Measurements from ENCODE around the gene MEF2C. TPM values are rescaled to one million over a fixed set of nuclear protein-coding genes. Genes with fewer than 3 reads are reported as not detected.

The MEF2C gene
- total RNA-seq, 1 experiment from 2014 or later: 1.7 TPM

DNA sequence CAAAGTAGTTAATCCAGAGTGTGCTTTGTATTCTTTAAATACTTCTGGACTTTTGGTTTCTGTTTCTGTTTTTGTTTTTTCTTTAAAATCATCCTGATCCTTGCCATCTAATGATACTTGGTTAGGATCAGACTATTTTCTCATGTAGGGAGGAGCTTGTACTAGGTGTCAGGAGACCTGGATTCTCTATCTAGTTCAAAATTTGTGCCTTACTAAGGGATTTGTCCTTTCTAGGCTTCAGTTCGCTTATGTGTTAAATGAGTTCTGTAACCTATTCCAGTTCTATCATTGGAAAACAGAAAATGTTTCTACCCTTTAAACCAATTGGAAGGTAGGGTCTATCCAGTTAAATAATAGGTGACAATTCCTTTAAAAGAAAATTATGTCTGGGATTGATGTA lies 3.3 kb upstream of the MEF2C start:
- ChIA-PET CTCF (no interaction called here), POLR2A (no interaction called here)
- TF ChIP-seq NR3C1 (CRISPR knock-in tag; conservative IDR thresholded peaks at IDR 0.05; ENCODE audit: low read depth) (no peak), CBFB (CRISPR knock-in tag; IDR thresholded peaks at IDR 0.05; ENCODE audit: low read depth) (no peak), FOXJ3 (CRISPR knock-in tag; IDR thresholded peaks at IDR 0.05; ENCODE audit: borderline replicate concordance) (no peak), NR2C2 (CRISPR knock-in tag; IDR thresholded peaks at IDR 0.05) (no peak)
- TF ChIP-seq, protein P1, sequence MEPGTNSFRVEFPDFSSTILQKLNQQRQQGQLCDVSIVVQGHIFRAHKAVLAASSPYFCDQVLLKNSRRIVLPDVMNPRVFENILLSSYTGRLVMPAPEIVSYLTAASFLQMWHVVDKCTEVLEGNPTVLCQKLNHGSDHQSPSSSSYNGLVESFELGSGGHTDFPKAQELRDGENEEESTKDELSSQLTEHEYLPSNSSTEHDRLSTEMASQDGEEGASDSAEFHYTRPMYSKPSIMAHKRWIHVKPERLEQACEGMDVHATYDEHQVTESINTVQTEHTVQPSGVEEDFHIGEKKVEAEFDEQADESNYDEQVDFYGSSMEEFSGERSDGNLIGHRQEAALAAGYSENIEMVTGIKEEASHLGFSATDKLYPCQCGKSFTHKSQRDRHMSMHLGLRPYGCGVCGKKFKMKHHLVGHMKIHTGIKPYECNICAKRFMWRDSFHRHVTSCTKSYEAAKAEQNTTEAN (CRISPR knock-in tag; IDR thresholded peaks at IDR 0.05): no peak
- TF ChIP-seq, protein P2, sequence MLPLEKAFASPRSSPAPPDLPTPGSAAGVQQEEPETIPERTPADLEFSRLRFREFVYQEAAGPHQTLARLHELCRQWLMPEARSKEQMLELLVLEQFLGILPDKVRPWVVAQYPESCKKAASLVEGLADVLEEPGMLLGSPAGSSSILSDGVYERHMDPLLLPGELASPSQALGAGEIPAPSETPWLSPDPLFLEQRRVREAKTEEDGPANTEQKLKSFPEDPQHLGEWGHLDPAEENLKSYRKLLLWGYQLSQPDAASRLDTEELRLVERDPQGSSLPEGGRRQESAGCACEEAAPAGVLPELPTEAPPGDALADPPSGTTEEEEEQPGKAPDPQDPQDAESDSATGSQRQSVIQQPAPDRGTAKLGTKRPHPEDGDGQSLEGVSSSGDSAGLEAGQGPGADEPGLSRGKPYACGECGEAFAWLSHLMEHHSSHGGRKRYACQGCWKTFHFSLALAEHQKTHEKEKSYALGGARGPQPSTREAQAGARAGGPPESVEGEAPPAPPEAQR (CRISPR knock-in tag; IDR thresholded peaks at IDR 0.05): no peak
- TF ChIP-seq, protein P3, sequence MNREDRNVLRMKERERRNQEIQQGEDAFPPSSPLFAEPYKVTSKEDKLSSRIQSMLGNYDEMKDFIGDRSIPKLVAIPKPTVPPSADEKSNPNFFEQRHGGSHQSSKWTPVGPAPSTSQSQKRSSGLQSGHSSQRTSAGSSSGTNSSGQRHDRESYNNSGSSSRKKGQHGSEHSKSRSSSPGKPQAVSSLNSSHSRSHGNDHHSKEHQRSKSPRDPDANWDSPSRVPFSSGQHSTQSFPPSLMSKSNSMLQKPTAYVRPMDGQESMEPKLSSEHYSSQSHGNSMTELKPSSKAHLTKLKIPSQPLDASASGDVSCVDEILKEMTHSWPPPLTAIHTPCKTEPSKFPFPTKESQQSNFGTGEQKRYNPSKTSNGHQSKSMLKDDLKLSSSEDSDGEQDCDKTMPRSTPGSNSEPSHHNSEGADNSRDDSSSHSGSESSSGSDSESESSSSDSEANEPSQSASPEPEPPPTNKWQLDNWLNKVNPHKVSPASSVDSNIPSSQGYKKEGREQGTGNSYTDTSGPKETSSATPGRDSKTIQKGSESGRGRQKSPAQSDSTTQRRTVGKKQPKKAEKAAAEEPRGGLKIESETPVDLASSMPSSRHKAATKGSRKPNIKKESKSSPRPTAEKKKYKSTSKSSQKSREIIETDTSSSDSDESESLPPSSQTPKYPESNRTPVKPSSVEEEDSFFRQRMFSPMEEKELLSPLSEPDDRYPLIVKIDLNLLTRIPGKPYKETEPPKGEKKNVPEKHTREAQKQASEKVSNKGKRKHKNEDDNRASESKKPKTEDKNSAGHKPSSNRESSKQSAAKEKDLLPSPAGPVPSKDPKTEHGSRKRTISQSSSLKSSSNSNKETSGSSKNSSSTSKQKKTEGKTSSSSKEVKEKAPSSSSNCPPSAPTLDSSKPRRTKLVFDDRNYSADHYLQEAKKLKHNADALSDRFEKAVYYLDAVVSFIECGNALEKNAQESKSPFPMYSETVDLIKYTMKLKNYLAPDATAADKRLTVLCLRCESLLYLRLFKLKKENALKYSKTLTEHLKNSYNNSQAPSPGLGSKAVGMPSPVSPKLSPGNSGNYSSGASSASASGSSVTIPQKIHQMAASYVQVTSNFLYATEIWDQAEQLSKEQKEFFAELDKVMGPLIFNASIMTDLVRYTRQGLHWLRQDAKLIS (CRISPR knock-in tag; IDR thresholded peaks at IDR 0.05; ENCODE audit: borderline replicate concordance): no peak
- no peaks in the 10 kb centered on the region for H3K9me3 Mint-ChIP-seq
- H3K4me1 Mint-ChIP-seq: peaks cover 30% of the 10 kb centered on the region
- no peaks in the 10 kb centered on the region for H3K36me3 Mint-ChIP-seq
- no peak overlapping the region for H3K27ac Mint-ChIP-seq
- no peak for DNase-seq (ENCODE audit: low spot score)
- H3K4me3 Mint-ChIP-seq: no peak overlapping the region
- H3K27me3 Mint-ChIP-seq (ENCODE audit: low read depth): peaks cover 66% of the 10 kb centered on the region
- no peak for ATAC-seq

DNA sequence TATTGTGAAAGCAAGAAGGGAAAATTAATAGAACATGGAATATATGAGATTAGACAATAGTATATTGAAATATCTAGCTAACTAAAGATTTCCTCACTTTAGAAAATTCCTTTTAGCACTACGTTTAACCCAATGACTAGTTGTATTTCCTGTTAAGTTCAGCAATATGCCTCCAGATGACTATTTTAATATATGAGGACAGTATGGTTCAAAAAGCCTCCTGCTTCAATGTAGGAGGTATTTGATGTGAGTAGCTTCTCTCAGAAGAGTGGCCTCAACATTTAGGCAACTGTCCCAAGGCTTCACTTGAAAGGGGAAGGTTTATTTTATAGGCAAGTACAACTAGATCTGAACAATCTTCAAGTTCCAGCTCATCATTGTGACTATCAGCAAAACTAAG lies 2.0 kb upstream of the MEF2C start:
- POLR2A ChIA-PET: no interaction called here
- DNase-seq (ENCODE audit: low spot score) (no peak), ATAC-seq (no peak)
- CTCF ChIA-PET: interaction anchor here (0.6 kb wide), 1 partner anchor 194 kb away, joined by 3 read pairs; no protein-coding TSS in a partner anchor
- Mint-ChIP-seq H3K27me3 (ENCODE audit: low read depth) (peaks cover 60% of the 10 kb centered on the region), H3K4me1 (peaks cover 31% of the 10 kb centered on the region), H3K36me3 (no peaks in the 10 kb centered on the region), H3K4me3 (no peak overlapping the region), H3K9me3 (no peaks in the 10 kb centered on the region), H3K27ac (no peak overlapping the region)
- TF ChIP-seq KAT7 (CRISPR knock-in tag; IDR thresholded peaks at IDR 0.05; ENCODE audit: borderline replicate concordance): no peak
- TF ChIP-seq, protein P4, sequence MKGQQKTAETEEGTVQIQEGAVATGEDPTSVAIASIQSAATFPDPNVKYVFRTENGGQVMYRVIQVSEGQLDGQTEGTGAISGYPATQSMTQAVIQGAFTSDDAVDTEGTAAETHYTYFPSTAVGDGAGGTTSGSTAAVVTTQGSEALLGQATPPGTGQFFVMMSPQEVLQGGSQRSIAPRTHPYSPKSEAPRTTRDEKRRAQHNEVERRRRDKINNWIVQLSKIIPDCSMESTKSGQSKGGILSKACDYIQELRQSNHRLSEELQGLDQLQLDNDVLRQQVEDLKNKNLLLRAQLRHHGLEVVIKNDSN (CRISPR knock-in tag; IDR thresholded peaks at IDR 0.05): no peak

DNA sequence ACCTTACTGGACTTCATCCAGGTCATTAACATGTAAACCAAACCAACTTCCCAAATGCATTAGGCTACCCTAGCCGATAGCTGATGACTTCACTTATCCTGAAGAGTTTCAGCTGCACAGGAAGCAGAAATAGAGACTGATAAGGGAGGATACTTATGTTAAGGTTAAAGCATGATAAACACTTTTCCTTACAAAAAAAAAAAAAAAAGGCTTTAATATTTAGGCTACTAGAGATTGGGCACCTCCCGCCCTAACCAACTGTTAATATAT lies 1.6 kb upstream of the MEF2C start:
- Mint-ChIP-seq H3K36me3 (no peaks in the 10 kb centered on the region), H3K27me3 (ENCODE audit: low read depth) (peaks cover 55% of the 10 kb centered on the region), H3K27ac (no peak overlapping the region), H3K4me1 (peaks cover 28% of the 10 kb centered on the region), H3K4me3 (peak overlapping the region; percentile 94), H3K9me3 (no peaks in the 10 kb centered on the region)
- ChIA-PET CTCF (interaction anchor here (0.6 kb wide), 1 partner anchor 194 kb away, joined by 3 read pairs; no protein-coding TSS in a partner anchor), POLR2A (no interaction called here)
- no peak for DNase-seq (ENCODE audit: low spot score)
- TF ChIP-seq, protein P5, sequence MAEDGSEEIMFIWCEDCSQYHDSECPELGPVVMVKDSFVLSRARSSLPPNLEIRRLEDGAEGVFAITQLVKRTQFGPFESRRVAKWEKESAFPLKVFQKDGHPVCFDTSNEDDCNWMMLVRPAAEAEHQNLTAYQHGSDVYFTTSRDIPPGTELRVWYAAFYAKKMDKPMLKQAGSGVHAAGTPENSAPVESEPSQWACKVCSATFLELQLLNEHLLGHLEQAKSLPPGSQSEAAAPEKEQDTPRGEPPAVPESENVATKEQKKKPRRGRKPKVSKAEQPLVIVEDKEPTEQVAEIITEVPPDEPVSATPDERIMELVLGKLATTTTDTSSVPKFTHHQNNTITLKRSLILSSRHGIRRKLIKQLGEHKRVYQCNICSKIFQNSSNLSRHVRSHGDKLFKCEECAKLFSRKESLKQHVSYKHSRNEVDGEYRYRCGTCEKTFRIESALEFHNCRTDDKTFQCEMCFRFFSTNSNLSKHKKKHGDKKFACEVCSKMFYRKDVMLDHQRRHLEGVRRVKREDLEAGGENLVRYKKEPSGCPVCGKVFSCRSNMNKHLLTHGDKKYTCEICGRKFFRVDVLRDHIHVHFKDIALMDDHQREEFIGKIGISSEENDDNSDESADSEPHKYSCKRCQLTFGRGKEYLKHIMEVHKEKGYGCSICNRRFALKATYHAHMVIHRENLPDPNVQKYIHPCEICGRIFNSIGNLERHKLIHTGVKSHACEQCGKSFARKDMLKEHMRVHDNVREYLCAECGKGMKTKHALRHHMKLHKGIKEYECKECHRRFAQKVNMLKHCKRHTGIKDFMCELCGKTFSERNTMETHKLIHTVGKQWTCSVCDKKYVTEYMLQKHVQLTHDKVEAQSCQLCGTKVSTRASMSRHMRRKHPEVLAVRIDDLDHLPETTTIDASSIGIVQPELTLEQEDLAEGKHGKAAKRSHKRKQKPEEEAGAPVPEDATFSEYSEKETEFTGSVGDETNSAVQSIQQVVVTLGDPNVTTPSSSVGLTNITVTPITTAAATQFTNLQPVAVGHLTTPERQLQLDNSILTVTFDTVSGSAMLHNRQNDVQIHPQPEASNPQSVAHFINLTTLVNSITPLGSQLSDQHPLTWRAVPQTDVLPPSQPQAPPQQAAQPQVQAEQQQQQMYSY (CRISPR knock-in tag; IDR thresholded peaks at IDR 0.05): no peak
- TF ChIP-seq ZNF671 (CRISPR knock-in tag; IDR thresholded peaks at IDR 0.05): no peak
- TF ChIP-seq RORB (CRISPR knock-in tag; IDR thresholded peaks at IDR 0.05): no peak
- no peak for TF ChIP-seq ZNF232 (CRISPR knock-in tag; IDR thresholded peaks at IDR 0.05)
- TF ChIP-seq ESRRA (CRISPR knock-in tag; IDR thresholded peaks at IDR 0.05; ENCODE audit: borderline replicate concordance): no peak
- TF ChIP-seq ZNF219 (CRISPR knock-in tag; IDR thresholded peaks at IDR 0.05; ENCODE audit: borderline replicate concordance): no peak
- no peak for TF ChIP-seq CBFB (CRISPR knock-in tag; IDR thresholded peaks at IDR 0.05; ENCODE audit: low read depth)
- TF ChIP-seq PRRX2 (CRISPR knock-in tag; IDR thresholded peaks at IDR 0.05): no peak
- no peak for TF ChIP-seq SMAD4 (CRISPR knock-in tag; IDR thresholded peaks at IDR 0.05)
- TF ChIP-seq TEAD4 (CRISPR knock-in tag; IDR thresholded peaks at IDR 0.05): no peak
- TF ChIP-seq NR1H2 (CRISPR knock-in tag; IDR thresholded peaks at IDR 0.05): no peak
- TF ChIP-seq, protein P2 (CRISPR knock-in tag; IDR thresholded peaks at IDR 0.05): no peak
- TF ChIP-seq GABPB1 (CRISPR knock-in tag; IDR thresholded peaks at IDR 0.05): no peak
- ATAC-seq: no peak
